ENCODE measurements around the gene SMARCD2.
A peak's percentile ranks its signal among the peaks of the same experiment; 100 is the strongest.
"Not testable (repeated sequence)": the region's sequence is repeated elsewhere in the genome, so short reads cannot be mapped to it uniquely, and the experiment has no call there.

Gene SMARCD2

DNA sequence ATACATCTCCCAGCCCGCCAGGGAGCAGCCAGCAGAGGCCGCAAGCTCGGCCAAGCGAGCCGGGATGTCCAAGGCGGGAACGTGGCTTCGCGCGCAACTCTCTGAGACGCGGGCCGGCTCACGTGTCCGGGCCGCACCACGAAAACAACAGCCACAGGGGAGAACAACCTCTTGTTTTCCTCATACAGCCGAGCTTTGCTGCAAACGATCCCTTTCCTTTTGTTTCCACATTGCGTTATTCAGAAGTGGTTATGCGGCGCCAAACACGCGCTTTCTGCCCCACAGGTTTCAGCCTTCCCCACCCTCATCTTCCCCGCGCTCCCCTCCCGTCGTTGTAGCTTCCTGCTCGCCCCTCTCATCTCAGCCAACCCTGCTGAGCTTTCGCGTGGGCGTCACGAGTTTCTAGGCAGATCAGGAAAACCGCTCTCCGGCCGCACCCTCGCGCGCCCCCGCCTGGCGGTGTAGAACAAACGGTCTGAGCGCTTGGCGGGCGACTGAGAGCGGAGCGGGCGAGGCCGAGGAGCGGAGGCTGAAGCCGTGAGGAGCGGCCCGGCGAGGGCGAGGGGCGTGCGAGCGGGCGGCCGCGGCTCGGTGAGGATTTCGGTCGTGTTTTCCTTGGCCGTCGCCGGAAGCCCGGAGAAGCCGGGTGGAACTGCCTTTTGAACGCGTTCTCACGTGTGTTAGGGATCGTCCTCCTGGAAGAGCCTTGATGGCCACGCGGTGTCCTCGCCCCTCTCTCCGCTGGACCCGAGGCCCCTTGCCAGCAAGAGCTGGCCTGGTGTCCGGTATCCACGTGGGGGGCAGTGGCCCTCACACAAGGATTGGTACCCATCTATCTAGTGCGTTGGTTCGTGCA, 6.6 kb upstream of the SMARCD2 start:
- peak; percentile 99 for DNase-seq

DNA sequence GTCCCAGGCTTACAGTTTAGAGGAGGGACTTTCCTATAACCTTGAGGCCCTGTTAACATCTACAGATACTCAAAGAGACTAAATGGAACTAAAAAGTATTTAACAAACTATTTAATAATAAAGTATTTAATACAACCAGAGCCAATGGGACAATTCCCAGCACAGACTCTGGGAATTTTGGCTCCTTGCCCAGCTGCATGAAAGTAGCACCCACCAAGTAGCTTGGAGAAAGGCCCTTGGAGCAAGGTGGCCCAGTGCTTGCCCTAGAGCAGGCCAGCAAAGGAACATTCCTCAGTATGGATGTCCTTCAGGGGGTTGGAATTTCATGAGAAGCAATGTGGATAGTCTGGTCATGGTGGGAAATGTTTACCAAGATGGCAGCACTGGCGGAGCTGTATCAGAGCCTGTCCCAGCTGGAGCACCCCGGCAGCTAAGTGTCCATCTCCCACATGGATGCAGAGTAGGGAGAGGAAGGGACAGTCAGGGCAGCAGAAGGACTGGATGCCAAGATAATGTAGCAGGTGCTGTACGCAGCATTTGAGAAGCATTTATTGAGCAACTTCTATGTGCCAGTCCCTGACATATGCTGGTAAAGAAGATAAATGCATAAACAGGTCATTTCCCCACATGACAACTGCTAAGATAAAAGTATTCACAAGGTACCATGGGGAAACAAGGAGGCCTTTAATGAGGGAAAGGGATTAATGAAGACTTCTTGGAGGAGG, 5.2 kb upstream of the SMARCD2 start:
- DNase-seq: no peak

DNA sequence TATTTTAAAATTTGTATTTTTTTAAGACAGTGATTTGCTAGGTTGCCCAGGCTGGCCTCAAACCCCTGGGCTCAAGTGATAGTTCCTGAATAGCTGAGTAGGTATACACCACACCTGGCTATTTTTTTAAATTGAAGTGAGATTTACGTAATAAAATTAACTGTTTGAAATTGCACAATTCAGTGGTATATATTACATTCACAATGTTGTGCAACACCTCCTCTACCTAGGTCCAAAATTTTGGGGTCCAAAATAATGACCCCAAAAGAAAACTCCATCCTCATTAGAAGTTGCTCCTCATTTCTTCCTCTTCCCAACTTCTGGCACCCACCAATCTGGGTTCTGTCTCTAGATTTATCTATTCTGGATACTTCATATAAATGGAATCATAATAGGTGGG, 3.0 kb upstream of the SMARCD2 start:
- no peak for DNase-seq

DNA sequence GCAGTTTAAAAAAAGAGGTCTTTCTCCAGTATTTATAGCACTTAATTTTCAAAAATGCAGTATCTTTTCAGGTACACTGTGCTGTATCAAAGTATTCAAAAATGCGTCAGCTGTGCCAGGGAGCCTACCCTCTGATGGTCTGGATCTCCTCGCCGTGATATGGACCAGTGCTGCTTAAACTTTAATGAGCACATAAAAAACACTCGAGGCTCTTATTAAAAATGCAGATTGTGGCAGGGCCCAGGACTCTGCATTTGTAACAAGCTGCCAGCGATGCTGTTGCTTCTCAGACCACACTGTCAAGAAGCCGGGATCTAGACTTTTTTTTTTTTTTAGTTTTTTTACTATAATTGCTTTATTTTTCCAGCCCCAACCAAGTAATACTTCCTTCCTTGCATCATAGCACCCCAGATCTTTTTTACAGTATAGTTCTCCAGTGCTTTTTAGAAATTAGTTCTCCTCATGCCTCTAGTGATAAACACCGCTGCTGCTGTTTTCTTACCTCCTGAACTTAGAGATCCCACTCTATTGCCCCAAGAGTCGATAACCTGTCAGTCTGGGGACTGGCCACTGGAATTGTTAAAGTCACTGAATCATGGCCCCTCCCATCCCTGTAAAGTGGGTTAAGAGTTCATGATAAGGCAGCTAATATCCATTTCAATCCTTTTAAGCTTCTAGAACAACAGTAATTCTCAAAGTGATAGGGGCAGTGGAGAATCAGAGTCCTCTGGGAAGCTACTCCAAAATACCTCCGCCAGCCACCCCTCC, 1.6 kb upstream of the SMARCD2 start:
- DNase-seq: no peak

DNA sequence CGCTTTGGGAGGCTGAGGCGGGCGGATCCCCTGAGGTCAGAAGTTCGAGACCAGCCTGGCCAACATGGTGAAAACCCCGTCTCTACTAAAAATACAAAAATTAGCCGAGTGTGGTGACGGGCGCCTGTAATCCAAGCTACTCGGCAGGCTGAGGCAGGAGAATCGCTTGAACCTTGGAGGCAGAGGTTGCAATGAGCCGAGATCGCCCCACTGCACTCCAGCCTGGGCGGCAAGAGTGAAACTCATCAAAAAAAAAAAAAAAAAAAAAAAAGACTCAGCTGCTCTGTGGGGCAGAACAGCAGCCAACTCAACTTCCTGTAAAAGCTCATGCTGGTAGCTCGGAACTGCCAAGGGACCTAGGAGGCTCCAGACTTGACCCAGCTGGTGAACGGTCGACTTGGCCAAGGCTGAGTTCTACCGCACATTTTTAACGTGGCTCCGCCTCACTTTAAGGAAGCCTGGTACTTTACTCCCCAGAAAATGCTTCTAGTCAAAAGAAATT, 953 bp upstream of the SMARCD2 start:
- not testable (repeated sequence) for DNase-seq

DNA sequence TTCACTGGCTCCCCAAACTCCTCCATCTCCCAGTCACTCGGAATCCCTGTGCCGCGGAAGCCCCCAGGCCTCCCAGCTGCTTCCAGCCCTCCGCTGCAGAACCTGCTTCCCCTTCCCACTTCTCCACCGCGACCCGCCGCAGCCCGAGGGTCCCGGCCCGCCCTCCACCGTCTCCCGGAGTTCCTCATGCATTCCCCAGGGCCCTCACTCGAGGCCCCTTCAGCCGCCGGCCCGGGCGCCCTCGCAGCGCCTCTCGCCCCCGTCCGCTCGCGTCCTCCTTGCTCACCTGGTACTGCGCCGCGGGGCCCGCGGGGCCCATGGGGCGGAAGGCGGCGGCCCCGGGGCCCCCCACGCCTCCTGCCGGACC, 329 bp downstream of the SMARCD2 start:
- peak; percentile 54 for DNase-seq

DNA sequence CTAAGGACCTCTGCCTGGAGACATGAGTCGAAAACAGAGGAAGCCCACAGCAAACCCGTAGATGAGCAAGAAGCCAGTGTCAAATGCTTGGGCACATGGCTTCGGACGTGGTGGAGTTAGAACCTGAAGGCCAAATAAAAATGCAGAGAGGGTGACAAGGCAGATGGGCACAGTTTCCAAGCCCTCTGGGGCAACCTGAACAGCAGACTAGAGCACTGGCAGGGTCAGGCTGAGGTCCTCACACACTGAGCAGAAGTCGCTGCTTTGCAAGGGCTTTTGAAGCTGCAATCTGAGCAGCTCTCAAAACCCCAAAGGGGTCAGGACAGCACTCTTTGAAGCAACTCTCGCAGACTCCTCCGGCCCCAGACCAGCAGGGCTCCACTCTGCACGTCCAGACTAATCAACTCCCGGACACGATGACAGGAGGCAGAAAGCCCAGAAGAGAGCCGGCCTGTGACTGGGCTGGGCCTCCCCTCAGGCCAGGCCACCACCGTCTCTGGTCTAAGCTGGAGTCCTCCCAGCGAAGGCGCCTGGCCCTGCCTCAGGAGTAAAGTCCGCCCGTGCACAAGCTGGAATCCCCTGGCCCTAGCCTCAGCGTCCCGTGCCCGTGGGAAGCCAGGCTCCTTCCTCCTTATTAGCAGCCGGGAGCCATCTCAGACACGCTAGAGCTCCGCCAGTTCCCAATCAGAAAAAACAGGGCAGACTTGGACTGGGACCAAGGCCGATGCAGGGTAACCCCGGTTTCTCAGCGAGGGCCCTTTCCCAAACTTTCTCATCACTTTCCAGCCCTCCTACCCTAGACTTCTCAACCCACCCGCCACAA, 924 bp downstream of the SMARCD2 start:
- DNase-seq: peak; percentile 31

DNA sequence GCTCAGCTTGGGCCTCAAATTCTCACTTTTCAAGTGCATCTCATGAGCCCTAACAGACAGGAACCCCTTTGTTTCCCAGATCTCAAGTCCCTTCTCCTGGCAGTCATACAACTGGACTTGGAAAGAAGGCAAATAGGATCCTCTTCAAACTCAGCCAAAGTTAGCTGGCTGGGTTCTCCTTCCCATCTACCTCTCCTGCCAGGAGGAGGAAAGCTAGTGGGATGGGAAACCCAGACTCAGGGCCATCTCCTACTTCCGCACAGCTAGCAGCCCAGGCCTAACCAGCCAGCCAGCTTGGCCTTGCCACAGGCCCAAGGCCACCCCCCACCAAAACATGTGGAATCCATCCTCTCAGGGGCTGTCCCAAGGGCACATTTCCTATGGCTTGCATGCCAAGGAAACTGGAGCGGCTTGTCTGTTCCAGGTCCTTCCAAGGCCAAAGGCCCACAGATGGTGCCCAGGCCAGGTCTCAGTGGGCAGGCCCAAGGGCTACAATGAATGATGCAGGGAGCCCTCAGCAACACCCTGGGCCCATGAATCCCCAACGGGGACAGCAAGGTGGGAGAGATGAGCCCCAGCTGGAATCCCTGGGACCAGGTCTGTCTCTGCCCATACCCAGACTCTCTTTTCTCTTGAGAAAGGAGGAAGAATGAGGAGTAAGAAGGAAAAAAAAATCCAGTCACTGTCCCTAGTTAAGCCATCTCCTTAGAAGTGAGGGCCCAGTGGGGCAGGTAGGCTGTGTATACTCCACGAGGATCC, 1.7 kb downstream of the SMARCD2 start:
- DNase-seq: no peak

DNA sequence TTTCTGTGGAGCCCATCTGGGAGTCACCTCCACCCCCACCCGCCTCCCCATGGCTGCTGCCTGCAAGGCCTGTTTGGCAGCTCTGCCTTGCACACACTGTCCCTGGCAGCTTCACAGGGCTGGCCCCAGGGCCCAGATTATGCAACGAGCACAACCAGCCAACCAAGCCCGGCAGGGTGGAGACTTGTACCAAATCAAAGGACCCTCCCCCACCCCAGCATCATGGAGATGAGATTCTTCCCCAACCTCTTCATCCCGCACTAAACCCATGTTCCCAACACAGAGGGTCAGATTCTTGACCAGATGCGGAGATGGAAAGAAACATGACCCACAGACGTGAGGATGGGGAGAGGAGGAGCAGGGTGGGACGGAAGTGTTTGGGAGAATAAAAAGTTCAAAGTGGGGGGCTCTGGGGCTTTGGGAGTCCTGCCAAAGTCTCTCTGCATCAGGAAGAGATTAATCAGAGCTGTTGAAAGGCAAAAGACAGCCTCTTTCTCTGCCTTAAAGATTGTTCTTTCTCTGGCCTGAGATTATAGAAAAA, 3.8 kb downstream of the SMARCD2 start:
- DNase-seq: no peak

DNA sequence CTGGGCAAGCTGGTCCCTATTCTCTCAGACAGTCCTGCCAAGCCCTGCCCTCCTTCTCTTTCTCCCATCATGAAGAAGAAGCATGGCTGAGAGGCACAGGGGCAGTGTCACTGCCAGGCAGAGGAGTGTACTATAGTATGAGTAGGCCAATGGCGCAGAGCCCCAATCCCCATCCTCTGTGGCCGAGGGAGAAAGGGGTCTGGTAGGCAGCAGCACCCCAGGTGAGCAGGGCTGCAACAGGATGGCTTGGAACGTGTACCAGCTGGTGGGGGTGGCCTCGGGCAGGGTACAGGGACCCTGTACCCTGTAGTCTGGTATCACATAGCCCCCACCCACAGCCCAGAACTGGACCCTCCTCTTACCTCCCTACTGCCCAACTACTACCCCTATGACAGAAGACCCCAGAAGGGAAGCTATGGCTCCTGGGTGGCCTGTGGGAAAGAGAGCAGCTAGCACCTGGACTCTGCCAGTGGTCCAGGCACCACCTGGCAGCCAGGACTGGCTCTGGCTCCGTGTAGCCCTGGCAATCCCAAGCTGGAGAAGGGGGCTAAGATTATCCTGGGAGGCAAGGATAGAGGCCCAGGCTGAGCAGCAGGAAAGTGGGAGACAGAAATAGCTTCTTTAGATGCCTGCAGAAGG, 4.4 kb downstream of the SMARCD2 start:
- no peak for DNase-seq

DNA sequence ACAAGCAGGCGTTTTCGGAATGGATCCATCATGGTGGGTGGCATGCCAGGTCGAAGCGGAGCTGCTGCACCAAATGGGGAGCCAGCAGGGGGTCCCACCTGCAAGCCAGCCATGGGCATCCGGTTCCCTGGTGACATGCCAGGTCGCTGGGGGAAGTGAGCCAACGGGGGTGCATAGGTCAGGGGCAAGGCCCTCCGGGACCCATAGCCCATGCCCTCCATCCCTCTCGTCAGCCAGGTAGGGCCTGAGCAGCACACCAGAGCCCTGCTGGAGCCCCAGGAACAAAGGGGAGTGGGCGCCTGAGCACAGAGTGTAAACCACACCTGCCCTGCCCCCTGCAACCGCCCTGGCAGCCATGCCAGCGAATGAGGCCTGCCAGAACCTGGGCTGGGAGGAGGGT, 5.0 kb downstream of the SMARCD2 start:
- no peak for DNase-seq

DNA sequence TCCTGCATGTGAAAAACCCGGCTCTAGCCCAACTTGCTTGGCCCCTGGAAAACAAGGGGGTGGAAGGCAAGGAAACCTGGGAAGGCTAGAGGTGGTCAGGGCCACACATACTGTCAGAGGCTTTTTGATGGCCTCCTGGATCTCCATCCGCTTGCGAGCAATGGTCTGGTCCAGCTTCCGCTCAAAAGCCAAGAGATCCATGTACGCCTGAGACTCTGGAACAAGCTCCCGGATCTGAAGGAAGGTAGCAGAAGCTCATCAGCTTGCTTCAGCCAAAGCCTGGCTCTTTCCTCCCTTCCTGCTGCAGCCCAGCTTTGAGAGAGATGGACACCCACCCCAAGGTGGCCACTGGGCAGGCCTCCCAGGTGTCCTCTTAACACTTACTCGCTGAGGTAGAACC, 5.7 kb downstream of the SMARCD2 start:
- no peak for DNase-seq

DNA sequence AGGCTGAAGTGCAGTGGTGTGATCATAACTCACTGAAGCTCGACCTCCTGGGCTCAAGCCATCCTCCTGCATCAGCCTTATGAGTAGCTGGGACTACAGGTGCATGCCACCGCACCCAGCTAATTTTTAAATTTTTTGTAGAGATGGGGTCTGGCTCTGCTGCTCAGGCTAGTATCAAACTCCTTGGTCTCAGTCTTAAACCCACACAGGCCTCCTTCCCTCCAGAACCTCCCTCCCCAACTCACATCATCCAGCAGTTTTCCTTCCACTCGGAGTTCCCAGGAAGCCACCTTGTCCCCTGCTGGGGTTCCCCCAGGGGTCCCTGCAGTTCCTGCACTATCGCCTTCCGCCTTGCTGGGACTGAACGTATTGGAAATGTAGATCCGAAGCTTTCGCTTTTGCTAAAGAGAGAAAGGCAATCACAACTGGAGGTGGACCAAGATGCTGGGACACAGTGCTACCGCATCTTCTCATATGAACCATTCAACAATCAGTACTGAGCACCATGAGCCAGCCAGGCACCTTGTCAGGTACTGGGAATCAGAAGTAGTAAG, 7.2 kb downstream of the SMARCD2 start:
- no peak for DNase-seq

DNA sequence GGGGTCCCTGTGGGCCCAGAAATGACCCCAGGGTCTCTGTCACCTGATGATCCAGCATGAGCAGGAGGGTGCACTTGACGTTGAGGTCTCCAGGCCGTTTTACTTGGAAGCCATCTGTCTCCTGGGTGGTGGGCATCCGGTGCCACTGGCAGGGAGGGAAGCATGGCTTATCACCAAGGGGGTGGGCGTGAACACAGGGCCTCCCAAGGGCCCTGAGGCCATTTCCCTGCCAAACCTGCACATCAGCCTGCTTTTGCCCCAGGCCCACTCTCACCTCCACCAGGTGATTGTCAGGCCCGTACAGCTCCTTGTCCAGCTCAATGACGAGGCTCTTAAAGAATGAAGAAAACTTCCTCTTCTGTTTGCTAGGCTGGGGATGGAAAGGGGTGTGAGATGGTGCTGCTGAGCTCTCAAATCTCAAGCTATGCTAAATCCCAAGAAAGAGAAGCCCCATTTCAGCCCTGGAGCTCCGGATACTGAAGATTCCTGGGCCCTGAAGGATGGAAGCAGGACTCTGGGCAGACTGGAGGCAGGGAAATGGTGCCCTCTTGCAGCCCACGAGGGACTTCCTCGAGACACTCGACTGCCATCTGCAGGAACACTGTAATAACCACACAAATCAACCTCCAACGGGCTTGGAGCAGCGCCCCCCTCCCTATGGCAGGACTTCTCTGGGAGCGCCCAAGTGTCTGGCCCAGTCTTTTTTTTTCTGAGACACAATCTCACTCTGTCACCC, 7.9 kb downstream of the SMARCD2 start:
- DNase-seq: peak; percentile 54

DNA sequence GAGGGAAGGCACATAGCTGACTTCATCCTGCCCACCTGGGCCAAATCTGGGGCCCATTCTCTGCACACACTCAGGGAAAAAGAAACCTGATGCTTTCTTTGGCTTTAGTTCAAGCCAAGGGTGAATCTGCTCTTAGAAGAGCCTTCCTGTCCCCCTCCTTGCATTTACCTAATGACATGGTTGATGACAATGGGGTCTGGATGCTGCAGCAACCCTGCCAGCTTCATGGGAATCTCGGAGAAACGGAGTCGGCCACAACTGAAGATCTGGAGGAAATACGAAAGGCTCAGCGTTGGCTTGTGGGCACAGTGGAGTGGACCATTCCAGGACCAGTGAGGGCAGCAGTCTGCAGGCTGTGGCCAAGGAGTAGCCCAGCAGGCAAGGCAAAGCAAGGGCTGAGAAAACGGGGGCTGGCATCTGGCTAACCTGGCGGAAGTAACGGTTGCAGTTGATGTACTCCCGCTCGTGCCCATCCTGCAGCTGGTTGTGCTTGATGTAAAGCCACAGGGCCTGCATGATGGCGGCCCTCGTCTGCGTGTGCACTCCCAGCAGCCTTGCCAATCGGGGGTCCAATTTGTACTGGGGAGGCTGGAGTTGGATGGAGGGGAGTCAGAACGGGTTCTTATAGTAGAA, 8.6 kb downstream of the SMARCD2 start:
- DNase-seq: no peak

DNA sequence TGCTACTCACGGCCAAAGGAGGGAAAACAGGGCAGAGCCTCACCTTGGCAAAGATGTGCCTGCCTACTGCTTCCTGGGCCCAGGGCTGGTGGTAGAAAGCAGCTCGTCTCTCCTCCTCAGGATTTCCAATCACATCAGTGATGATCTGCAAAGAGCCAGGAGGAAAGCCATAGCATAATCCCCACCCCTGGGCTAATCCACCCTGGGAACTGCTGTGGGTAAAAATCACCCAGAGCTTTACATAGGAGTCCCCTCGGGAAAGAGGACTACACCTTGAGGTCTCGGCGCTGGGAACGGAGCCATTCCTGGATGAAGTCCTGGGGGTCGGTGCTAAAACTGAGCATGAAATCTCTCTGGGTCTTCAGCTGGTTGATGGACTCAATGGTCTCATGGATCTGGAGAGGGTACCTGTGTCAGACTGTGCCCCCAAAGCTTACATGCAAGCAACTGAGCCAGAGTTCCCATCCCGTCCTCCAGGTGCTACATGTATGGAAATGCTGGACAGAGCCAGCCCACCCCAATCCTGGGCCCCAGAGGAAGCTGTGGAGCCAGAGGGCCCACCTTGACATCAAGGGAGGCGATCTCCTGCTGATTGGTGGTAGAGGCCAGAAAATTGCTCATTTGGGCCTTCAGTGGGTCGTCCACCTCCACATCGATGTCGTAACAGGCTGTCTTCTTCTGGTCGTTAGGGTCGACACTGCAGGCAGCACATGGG, 9.3 kb downstream of the SMARCD2 start:
- no peak for DNase-seq

DNA sequence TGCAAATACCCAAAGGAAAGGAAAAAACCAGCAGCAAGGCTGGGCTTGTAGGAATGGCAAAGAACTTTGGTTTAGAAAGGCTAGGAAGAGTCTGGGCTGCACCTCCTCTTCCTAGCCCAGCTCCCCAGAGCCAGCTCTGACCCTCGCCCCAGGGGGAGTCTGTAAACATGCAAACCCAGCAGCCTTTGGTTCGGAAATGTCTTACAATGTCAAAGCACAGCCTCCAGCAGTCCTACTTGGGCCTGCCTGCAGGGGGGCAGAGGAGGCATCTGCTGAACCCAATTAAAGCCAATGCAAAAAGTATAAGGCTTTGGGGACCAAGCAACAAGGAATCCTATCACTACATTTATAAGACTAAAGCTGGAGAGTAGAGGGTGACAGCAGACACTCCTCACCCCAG, 10.0 kb downstream of the SMARCD2 start:
- DNase-seq: no peak

DNA sequence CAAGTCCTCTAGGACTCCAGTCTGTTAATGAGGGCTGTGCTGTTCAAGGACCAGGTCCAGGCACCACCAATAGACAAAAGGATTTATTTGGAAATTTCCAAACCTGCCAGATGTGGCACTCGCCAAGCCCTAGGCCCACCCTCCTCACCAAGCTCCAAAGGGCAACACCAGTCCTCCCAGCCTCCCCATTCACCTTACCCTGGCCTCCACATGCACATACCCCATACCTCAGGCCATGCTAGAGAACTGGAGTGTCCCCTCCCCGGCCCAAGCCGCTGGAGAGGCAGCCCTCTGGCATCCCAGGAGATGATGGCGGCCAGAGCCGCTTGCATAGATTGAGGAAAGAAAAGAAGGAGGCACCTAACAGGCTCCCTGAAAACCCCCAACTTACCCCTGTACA, 10.5 kb downstream of the SMARCD2 start:
- DNase-seq: no peak

DNA sequence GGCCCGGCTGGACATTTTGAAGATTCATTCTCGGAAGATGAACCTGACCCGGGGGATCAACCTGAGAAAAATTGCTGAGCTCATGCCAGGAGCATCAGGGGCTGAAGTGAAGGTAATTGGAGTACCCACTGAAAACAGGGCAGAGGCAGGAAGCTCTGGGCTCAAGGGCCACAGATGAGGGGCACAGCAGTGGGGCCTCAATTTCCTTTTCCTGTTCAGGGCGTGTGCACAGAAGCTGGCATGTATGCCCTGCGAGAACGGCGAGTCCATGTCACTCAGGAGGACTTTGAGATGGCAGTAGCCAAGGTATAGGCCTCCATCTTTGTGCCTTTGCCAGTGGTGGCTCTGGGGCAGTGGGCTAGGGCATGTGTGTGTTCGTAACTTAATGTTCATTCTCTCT, 11.0 kb downstream of the SMARCD2 start:
- no peak for DNase-seq

All from activated CD4-positive, alpha-beta T cell treated with anti-CD3 and anti-CD28 coated beads for 48 hours (primary cell).